SK-N-MC (cell line): ENCODE results near the gene HIP1R.

Source experiments
- DNase-seq: peaks from one replicate; pipeline ENCODE4 v3.0.0-alpha.2; 2011; ENCODE audit warnings: low read depth, low spot score
- H3K27ac ChIP-seq: fragments of 200-600 bp; sonication (generic); 2 replicates; pipeline ENCODE4 v1.5.1; 2016; ENCODE audit warnings: mixed run types
- H3K36me3 ChIP-seq: fragments of 200-600 bp; sonication (generic); 2 replicates; pipeline ENCODE4 v1.6.1; 2017; ENCODE audit warnings: antibody characterized with exemption, low read length, mixed read lengths; ENCODE audit not compliant: insufficient read depth
- H3K4me3 ChIP-seq: fragments of 200-600 bp; sonication (generic); 2 replicates; pipeline ENCODE4 v1.5.1; 2016
- H3K9ac ChIP-seq: fragments of 200-600 bp; sonication (generic); 2 replicates; pipeline ENCODE4 v1.8.0; 2017; ENCODE audit warnings: mixed run types, mixed read lengths; ENCODE audit not compliant: insufficient read length
- H3K9me3 ChIP-seq: fragments of 200-600 bp; sonication (generic); 2 replicates; pipeline ENCODE4 v1.6.1; 2017; ENCODE audit warnings: low read depth, mild to moderate bottlenecking, antibody characterized with exemption, low read length, moderate library complexity, mixed read lengths
- EZH2 ChIP-seq: fragments of 200-600 bp; sonication (generic); IDR thresholded peaks from one replicate; pipeline ENCODE4 v1.6.1; 2017; ENCODE audit warnings: antibody characterized with exemption
- FOXP2 ChIP-seq: optimal IDR thresholded peaks from 2 replicates; pipeline ENCODE3; 2011; ENCODE audit warnings: mild to moderate bottlenecking, moderate library complexity; ENCODE audit not compliant: insufficient read depth; ENCODE audit errors: extremely low read length, control extremely low read depth
- POLR2AphosphoS5 ChIP-seq: IDR thresholded peaks from 2 replicates; pipeline ENCODE4 v1.6.1; 2012; ENCODE audit warnings: mild to moderate bottlenecking, low read depth, low read length, borderline replicate concordance

HIP1R gene

GRCh38 chr12:122860854-122861586 is 25.8 kb downstream of the HIP1R start:
- H3K36me3 ChIP-seq = no peaks in the 10 kb centered on the region
- no peak overlapping the region for H3K4me3 ChIP-seq
- H3K9ac ChIP-seq = no peak overlapping the region
- no peaks in the 10 kb centered on the region for H3K9me3 ChIP-seq
- no peak overlapping the region for H3K27ac ChIP-seq
- no peak for DNase-seq
- TF ChIP-seq POLR2AphosphoS5 = no peak
- no peak for TF ChIP-seq EZH2
- TF ChIP-seq FOXP2 = no peak

GRCh38 chr12:122861587-122861970 is 26.3 kb downstream of the HIP1R start:
- H3K9ac ChIP-seq = no peak overlapping the region
- 0 out of 2 replicates have a peak, but pooled peaks cover 5% of the 10 kb centered on the region for H3K36me3 ChIP-seq
- H3K4me3 ChIP-seq = no peak overlapping the region
- no peaks in the 10 kb centered on the region for H3K9me3 ChIP-seq
- no peak for TF ChIP-seq POLR2AphosphoS5
- no peak for TF ChIP-seq EZH2
- TF ChIP-seq FOXP2 = no peak
- no peak for DNase-seq
- H3K27ac ChIP-seq = no peak overlapping the region

GRCh38 chr12:122862110-122862634 is 26.9 kb downstream of the HIP1R start:
- no peak overlapping the region for H3K27ac ChIP-seq
- TF ChIP-seq POLR2AphosphoS5 (no peak), FOXP2 (no peak), EZH2 (no peak)
- no peak overlapping the region for H3K9ac ChIP-seq

GRCh38 chr12:122862872-122863701 is 27.8 kb downstream of the HIP1R start:
- H3K4me3 ChIP-seq = no peak overlapping the region
- H3K9ac ChIP-seq = no peak overlapping the region
- H3K27ac ChIP-seq = 0 out of 2 replicates have a peak overlapping the region, but pooled peaks have one; percentile 31
- TF ChIP-seq EZH2 = no peak
- TF ChIP-seq FOXP2 = no peak
- TF ChIP-seq POLR2AphosphoS5 = no peak
- no peak for DNase-seq
- peaks cover 17% of the 10 kb centered on the region; the same call in 1 of the 2 replicates for H3K36me3 ChIP-seq
- no peaks in the 10 kb centered on the region for H3K9me3 ChIP-seq

More at GRCh38 chr12:122862110-122862634, 26.9 kb downstream of the HIP1R start:
- DNase-seq = no peak
- H3K36me3 ChIP-seq = peaks cover 9% of the 10 kb centered on the region; the same call in 1 of the 2 replicates
- no peaks in the 10 kb centered on the region for H3K9me3 ChIP-seq
- no peak overlapping the region for H3K4me3 ChIP-seq

- no peak for TF ChIP-seq FOXP2
- TF ChIP-seq POLR2AphosphoS5 = peak; percentile 6; the same call in 1 of the 2 replicates
- TF ChIP-seq EZH2 = no peak
- Histone ChIP-seq H3K9ac (no peak overlapping the region), H3K27ac (no peak overlapping the region), H3K4me3 (no peak overlapping the region), H3K36me3 (peaks cover 35% of the 10 kb centered on the region), H3K9me3 (no peaks in the 10 kb centered on the region)
- DNase-seq = no peak
Observed at GRCh38 chr12:122864894-122865253, 29.6 kb downstream of the HIP1R start.

- H3K27ac ChIP-seq = no peak overlapping the region
- DNase-seq = no peak
- H3K9ac ChIP-seq = no peak overlapping the region
- peaks cover 42% of the 10 kb centered on the region for H3K36me3 ChIP-seq
- H3K4me3 ChIP-seq = no peak overlapping the region
- TF ChIP-seq FOXP2 (no peak), EZH2 (no peak), POLR2AphosphoS5 (no peak; the same call in 1 of the 2 replicates)
- no peaks in the 10 kb centered on the region for H3K9me3 ChIP-seq
Observed at GRCh38 chr12:122865268-122866231, 30.3 kb downstream of the HIP1R start.

GRCh38 chr12:122866379-122866778 is 31.1 kb downstream of the HIP1R start:
- Histone ChIP-seq H3K9me3 (no peaks in the 10 kb centered on the region), H3K36me3 (peaks cover 42% of the 10 kb centered on the region), H3K9ac (no peak overlapping the region), H3K27ac (no peak overlapping the region), H3K4me3 (no peak overlapping the region)
- TF ChIP-seq POLR2AphosphoS5 = no peak
- TF ChIP-seq EZH2 = no peak
- no peak for TF ChIP-seq FOXP2
- no peak for DNase-seq
